HG03521 (cell line): Measurements from ENCODE around the gene ZDHHC7.

Source experiments
- ATAC-seq: cut with Tn5 transposase; IDR thresholded peaks from one replicate; pipeline ENCODE4 v1.9.1; 2021; ENCODE audit warnings: mild to moderate bottlenecking, moderate library complexity; ENCODE audit not compliant: unreplicated experiment

The ZDHHC7 gene

GRCh38 chr16:84925092-84925772 is 86.1 kb downstream of the ZDHHC7 start:
- no peak for ATAC-seq

GRCh38 chr16:84924331-84925091 is 86.8 kb downstream of the ZDHHC7 start:
- ATAC-seq = no peak
